HepG2 (cell line): Measurements from ENCODE around the gene STPG4. TPM values are rescaled to one million over a fixed set of nuclear protein-coding genes. Genes with fewer than 3 reads are reported as not detected.

ENCODE experiments used
- ATAC-seq: fragments of 200-7000 bp; cut with Tn5 transposase; 3 replicates; pipeline ENCODE4 v1.9.1; 2020; ENCODE audit warnings: mild to moderate bottlenecking, moderate library complexity
- BruUV-seq: library from RNA; stranded (reverse); fragments of 400-500 nt; replicated peaks from 2 replicates; lab custom pipeline; 2021; lab: Mats Ljungman, UMichigan
- CTCF ChIA-PET: fragments of 300-600 bp; formaldehyde crosslinking; extraction: SDS; loops from one replicate; lab custom pipeline; 2021; ENCODE audit warnings: low total read pairs, inconsistent platforms, low intra/inter-chr PET ratio; lab: Yijun Ruan, JAX
- POLR2A ChIA-PET: fragments of 350-600 bp; sonication (Branson Sonifier 250); formaldehyde crosslinking; loops from one replicate; lab custom pipeline; 2020; ENCODE audit warnings: antibody characterized with exemption, inconsistent platforms; lab: Yijun Ruan, JAX
- DNase-seq: peaks from one replicate; pipeline ENCODE4 v3.0.0-alpha.2; 2015; ENCODE audit warnings: low spot score
- FAIRE-seq: peaks from 3 replicates; lab custom pipeline; 2011; peaks lifted over from hg19 to GRCh38; lab: Jason Lieb, UNC
- H2AFZ ChIP-seq: one replicate; pipeline ENCODE4 v1.6.1; 2011; ENCODE audit warnings: low read length, inconsistent platforms
- H3K27ac ChIP-seq: fragments of 300-600 bp; 3 replicates; pipeline ENCODE4 v1.8.0; 2011; ENCODE audit warnings: mixed run types, mild to moderate bottlenecking, mixed read lengths, low read length, inconsistent platforms; ENCODE audit not compliant: insufficient read depth; ENCODE audit errors: extremely low read length
- H3K27me3 ChIP-seq, 2 experiments: fragments of 200-600 bp in 1 of 2; 2 replicates in 1 of 2; 3 replicates in 1 of 2; pipeline versions ENCODE4 v1.6.0 to v1.8.0; 2011; ENCODE audit warnings: low read length in 2 of 2, mild to moderate bottlenecking in 2 of 2, moderate library complexity in 2 of 2, inconsistent platforms in 1 of 2; ENCODE audit not compliant: insufficient read depth in 2 of 2, control insufficient read depth in 1 of 2
- H3K36me3 ChIP-seq, 2 experiments: fragments of 200-600 bp in 1 of 2; replicated peaks in 1 of 2; 2 replicates in 1 of 2; 3 replicates in 1 of 2; pipeline versions ENCODE4 v1.5.1 to v1.8.0; 2011; ENCODE audit warnings: low read length in 2 of 2, inconsistent platforms in 1 of 2; ENCODE audit not compliant: insufficient read depth in 2 of 2, control insufficient read depth in 1 of 2
- H3K4me1 ChIP-seq: 2 replicates; pipeline ENCODE4 v1.5.1; 2012; ENCODE audit warnings: low read length, inconsistent platforms; ENCODE audit not compliant: insufficient read depth
- H3K4me2 ChIP-seq: 2 replicates; pipeline ENCODE4 v1.6.0; 2011; ENCODE audit warnings: low read depth, low read length, inconsistent platforms
- H3K4me3 ChIP-seq, 3 experiments: fragments of 200-600 bp in 1 of 3; sonication (generic), shearing (Covaris generic) in 1 of 3; replicated peaks in 1 of 3; 2 replicates each; pipeline ENCODE4 v1.5.1; 2011 to 2016; ENCODE audit warnings: low read length in 3 of 3, inconsistent platforms in 2 of 3, low read depth in 2 of 3, mild to moderate bottlenecking in 2 of 3, control low read depth in 1 of 3, mixed read lengths in 1 of 3; ENCODE audit not compliant: insufficient read depth in 1 of 3
- H3K79me2 ChIP-seq: one replicate; pipeline ENCODE4 v1.6.1; 2011; ENCODE audit warnings: low read length, inconsistent platforms; ENCODE audit not compliant: insufficient read depth
- H3K9ac ChIP-seq: 2 replicates; pipeline ENCODE4 v1.6.0; 2011; ENCODE audit warnings: mild to moderate bottlenecking, low read depth, low read length, inconsistent platforms; ENCODE audit not compliant: insufficient read depth
- H3K9me3 ChIP-seq: 2 replicates; pipeline ENCODE4 v1.5.1; 2012; ENCODE audit warnings: mild to moderate bottlenecking, low read length
- H4K20me1 ChIP-seq: 2 replicates; pipeline ENCODE4 v1.6.0; 2011; ENCODE audit warnings: inconsistent platforms, mild to moderate bottlenecking, low read length, moderate library complexity; ENCODE audit not compliant: insufficient read depth
- AGO1 ChIP-seq: fragments of 200-400 bp; formaldehyde crosslinking; IDR thresholded peaks from 2 replicates; pipeline ENCODE4 v1.6.1; 2017; ENCODE audit warnings: mild to moderate bottlenecking, low read depth, low read length, moderate library complexity; ENCODE audit not compliant: poor library complexity, severe bottlenecking
- ARNT2 ChIP-seq: sonication (generic); formaldehyde crosslinking; IDR thresholded peaks from 2 replicates; pipeline ENCODE4 v1.8.0; 2022; ENCODE audit warnings: mild to moderate bottlenecking, low read depth, missing genetic modification reagents, moderate library complexity
- CEBPB ChIP-seq: IDR thresholded peaks from 2 replicates; pipeline ENCODE4 v1.6.1; 2011; ENCODE audit warnings: low read depth, low read length, improper control_type of control experiment, borderline replicate concordance
- DZIP1 ChIP-seq: sonication (generic); formaldehyde crosslinking; IDR thresholded peaks from 2 replicates; pipeline ENCODE4 v1.5.0; 2020; ENCODE audit warnings: mild to moderate bottlenecking, missing genetic modification reagents
- FOXK1 ChIP-seq: sonication (generic); formaldehyde crosslinking; IDR thresholded peaks from 2 replicates; pipeline ENCODE4 v1.4.0; 2020; ENCODE audit warnings: low read depth, missing genetic modification reagents, borderline replicate concordance
- FOXM1 ChIP-seq: sonication (generic); formaldehyde crosslinking; IDR thresholded peaks from 2 replicates; pipeline ENCODE4 v1.5.0; 2020; ENCODE audit warnings: missing genetic modification reagents
- PHF20 ChIP-seq: sonication (generic); formaldehyde crosslinking; IDR thresholded peaks from 2 replicates; pipeline ENCODE4 v1.5.0; 2020; ENCODE audit warnings: mild to moderate bottlenecking, missing genetic modification reagents
- PHF21A ChIP-seq: sonication (generic); formaldehyde crosslinking; IDR thresholded peaks from 2 replicates; pipeline ENCODE4 v1.5.0; 2020; ENCODE audit warnings: mild to moderate bottlenecking, missing genetic modification reagents
- TBL1XR1 ChIP-seq: fragments of 150-350 bp; IDR thresholded peaks from 2 replicates; pipeline ENCODE4 v1.6.1; 2014; ENCODE audit warnings: borderline replicate concordance, low read length; ENCODE audit not compliant: partially characterized antibody
- TGIF2 ChIP-seq: IDR thresholded peaks from 2 replicates; pipeline ENCODE4 v1.6.1; 2016; ENCODE audit warnings: control low read depth, missing compliant biosample characterization
- ZNF205 ChIP-seq: IDR thresholded peaks from 2 replicates; pipeline ENCODE4 v1.6.1; 2018; ENCODE audit warnings: missing biosample characterization, missing genetic modification reagents
- ZNF768 ChIP-seq: sonication (generic); formaldehyde crosslinking; IDR thresholded peaks from 2 replicates; pipeline ENCODE4 v1.4.0; 2020; ENCODE audit warnings: missing genetic modification reagents
- ZNF83 ChIP-seq: sonication (generic); formaldehyde crosslinking; IDR thresholded peaks from 2 replicates; pipeline ENCODE4 v1.4.0; 2020; ENCODE audit warnings: missing genetic modification reagents, mild to moderate bottlenecking, borderline replicate concordance
- WGBS: methylation state at CpG from one replicate; pipeline ENCODE4 v1.1.6; 2017; ENCODE audit warnings: low lambda C conversion rate; 5-methylcytosine and 5-hydroxymethylcytosine counted together
- in situ Hi-C: cut with HindIII; loops from 2 replicates; pipeline ENCODE4 v1.10.0; 2017; ENCODE audit warnings: low pct_unique_long_range_greater_than_20kb; ENCODE audit not compliant: extremely low pct_ligation_motif_present
- intact Hi-C: fragments of 100-400 bp; cut with micrococcal nuclease; formaldehyde crosslinking; loops from one replicate; pipeline ENCODE4 v1.10.0; 2022; ENCODE audit not compliant: unreplicated experiment
- polyA plus RNA-seq, 8 experiments: library from polyadenylated mRNA; depleted of rRNA in 3 of 8; stranded (reverse) in 7 of 8; unstranded in 1 of 8; fragments of >200 nt; fragmentation: Illumina TruSeq in 4 of 8; extraction: Trizol in 4 of 8; gene quantifications; 2 replicates each; pipeline versions ENCODE4 v1.2.1 to v1.2.3, GENCODE V29; 2011 to 2016; ENCODE audit warnings: low read depth in 4 of 8, missing spikeins in 1 of 8, mixed read lengths in 1 of 8; ENCODE audit not compliant: insufficient read depth in 1 of 8
- total RNA-seq, 5 experiments: library from RNA; depleted of rRNA; stranded (reverse); fragments of >200 nt; fragmentation: Illumina TruSeq; extraction: Trizol; gene quantifications; 2 replicates each; pipeline ENCODE4 v1.2.3, GENCODE V29; 2016; ENCODE audit warnings: low read depth in 1 of 5
- TF ChIP-seq, protein P1 (sequence below): fragments of 450-650 bp; IDR thresholded peaks from 2 replicates; pipeline ENCODE4 v1.6.1; 2016

The STPG4 gene
- total and polyA plus RNA-seq, 2 of the 13 experiments (the other 11 are each of a cell fraction or from before 2014, with no cell fraction given), result 0.11 to 0.15 TPM

- intact Hi-C loops, result no loop called here
- 92% methylated on average over 7 of the region's 7 CpGs for WGBS
- no peak for DNase-seq
- TF ChIP-seq, protein P1, sequence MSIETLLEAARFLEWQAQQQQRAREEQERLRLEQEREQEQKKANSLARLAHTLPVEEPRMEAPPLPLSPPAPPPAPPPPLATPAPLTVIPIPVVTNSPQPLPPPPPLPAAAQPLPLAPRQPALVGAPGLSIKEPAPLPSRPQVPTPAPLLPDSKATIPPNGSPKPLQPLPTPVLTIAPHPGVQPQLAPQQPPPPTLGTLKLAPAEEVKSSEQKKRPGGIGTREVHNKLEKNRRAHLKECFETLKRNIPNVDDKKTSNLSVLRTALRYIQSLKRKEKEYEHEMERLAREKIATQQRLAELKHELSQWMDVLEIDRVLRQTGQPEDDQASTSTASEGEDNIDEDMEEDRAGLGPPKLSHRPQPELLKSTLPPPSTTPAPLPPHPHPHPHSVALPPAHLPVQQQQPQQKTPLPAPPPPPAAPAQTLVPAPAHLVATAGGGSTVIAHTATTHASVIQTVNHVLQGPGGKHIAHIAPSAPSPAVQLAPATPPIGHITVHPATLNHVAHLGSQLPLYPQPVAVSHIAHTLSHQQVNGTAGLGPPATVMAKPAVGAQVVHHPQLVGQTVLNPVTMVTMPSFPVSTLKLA, result 0 out of 2 replicates have a peak, but pooled peaks have one; percentile 5
- TF ChIP-seq PHF21A (no peak), PHF20 (CRISPR knock-in tag) (no peak)
- ChIA-PET CTCF (no interaction called here), POLR2A (no interaction called here)
- FAIRE-seq, result no peak
- no peak overlapping the region for H2AFZ ChIP-seq
- no peak overlapping the region for H3K4me2 ChIP-seq
- ATAC-seq, result no peak
- no peak overlapping the region for H3K9ac ChIP-seq
- no peaks in the 10 kb centered on the region for H4K20me1 ChIP-seq
- H3K36me3 ChIP-seq, result peaks cover 5 to 34% of the 10 kb centered on the region in 2 experiments
- no peaks in the 10 kb centered on the region for H3K9me3 ChIP-seq
- H3K4me3 ChIP-seq, result no peak overlapping the region
- no TSS peak for BruUV-seq
- H3K27ac ChIP-seq, result no peak overlapping the region
- no peaks in the 10 kb centered on the region for H3K27me3 ChIP-seq
- H3K4me1 ChIP-seq, result peaks cover 40% of the 10 kb centered on the region
- in situ Hi-C loops, result no loop called here
- H3K79me2 ChIP-seq, result no peaks in the 10 kb centered on the region
Measured at GRCh38 chr2:47054036-47054555, 101.0 kb downstream of the STPG4 start.

- Histone ChIP-seq H3K79me2 (no peaks in the 10 kb centered on the region), H3K4me3 (no peak overlapping the region), H3K27ac (no peak overlapping the region), H3K4me2 (no peak overlapping the region), H3K9me3 (no peaks in the 10 kb centered on the region), H4K20me1 (no peaks in the 10 kb centered on the region), H3K9ac (no peak overlapping the region), H2AFZ (no peak overlapping the region), H3K4me1 (peaks cover 38% of the 10 kb centered on the region), H3K27me3 (no peaks in the 10 kb centered on the region), H3K36me3 (peaks cover 8 to 38% of the 10 kb centered on the region in 2 experiments)
- no peak for ATAC-seq
- WGBS, result 89% methylated on average over 7 of the region's 7 CpGs
- no peak for FAIRE-seq
- CTCF ChIA-PET, result no interaction called here
- in situ Hi-C loops (no loop called here), intact Hi-C loops (no loop called here)
- BruUV-seq, result no TSS peak
- TF ChIP-seq TBL1XR1, result no peak
- no peak for TF ChIP-seq ZNF205 (CRISPR knock-in tag)
- TF ChIP-seq ZNF83 (CRISPR knock-in tag), result no peak
- TF ChIP-seq FOXK1 (CRISPR knock-in tag), result no peak
- no peak for TF ChIP-seq FOXM1 (CRISPR knock-in tag)
- no peak for TF ChIP-seq DZIP1 (CRISPR knock-in tag)
- TF ChIP-seq ARNT2 (CRISPR knock-in tag), result no peak
- no peak for TF ChIP-seq CEBPB
- TF ChIP-seq ZNF768 (CRISPR knock-in tag), result no peak
- no peak for TF ChIP-seq AGO1
- no peak for TF ChIP-seq TGIF2
- DNase-seq, result no peak
- POLR2A ChIA-PET, result no interaction called here
Measured at GRCh38 chr2:47052847-47053246, 102.3 kb downstream of the STPG4 start.
